GM18909 (cell line): Measurements from ENCODE around the gene VWA3A.
"Not testable (repeated sequence)": the region's sequence is repeated elsewhere in the genome, so short reads cannot be mapped to it uniquely, and the experiment has no call there.

Experiments
- ATAC-seq: cut with Tn5 transposase; IDR thresholded peaks from one replicate; pipeline ENCODE4 v1.9.1; 2021; ENCODE audit warnings: mild to moderate bottlenecking; ENCODE audit not compliant: unreplicated experiment, poor library complexity

The VWA3A gene

GRCh38 chr16:22124583-22125284 lies 32.4 kb downstream of the VWA3A start:
- ATAC-seq: no peak

GRCh38 chr16:22126037-22126558 lies 33.8 kb downstream of the VWA3A start:
- ATAC-seq: no peak

- not testable (repeated sequence) for ATAC-seq
These were observed 36.2 kb downstream of the VWA3A start for GRCh38 chr16:22128537-22128936.

- no peak for ATAC-seq
These were observed 38.2 kb downstream of the VWA3A start for GRCh38 chr16:22130528-22130927.

GRCh38 chr16:22132801-22133200 lies 40.5 kb downstream of the VWA3A start:
- ATAC-seq: no peak

GRCh38 chr16:22138482-22138881 lies 46.1 kb downstream of the VWA3A start:
- ATAC-seq: no peak

GRCh38 chr16:22139008-22139407 lies 46.7 kb downstream of the VWA3A start:
- ATAC-seq: no peak

GRCh38 chr16:22139732-22140131 lies 47.4 kb downstream of the VWA3A start:
- ATAC-seq: no peak

- no peak for ATAC-seq
These were observed 49.4 kb downstream of the VWA3A start for GRCh38 chr16:22141767-22142166.

GRCh38 chr16:22144520-22144919 lies 52.2 kb downstream of the VWA3A start:
- no peak for ATAC-seq

GRCh38 chr16:22147853-22148252 lies 55.5 kb downstream of the VWA3A start:
- ATAC-seq: no peak

- ATAC-seq: no peak
These were observed 59.1 kb downstream of the VWA3A start for GRCh38 chr16:22151246-22151998.

GRCh38 chr16:22152316-22152715 lies 60.0 kb downstream of the VWA3A start:
- no peak for ATAC-seq

GRCh38 chr16:22153078-22153477 lies 60.7 kb downstream of the VWA3A start:
- ATAC-seq: not testable (repeated sequence)

- ATAC-seq: no peak
These were observed 69.1 kb downstream of the VWA3A start for GRCh38 chr16:22161401-22161800.

- ATAC-seq: no peak
These were observed 69.8 kb downstream of the VWA3A start, which contains the start of gene SDR42E2 for GRCh38 chr16:22161999-22162655. TSS of gene SDR42E2 (plus strand) at chr16:22162506. CDS start at chr16:22165583, 3,077 bp downstream.

GRCh38 chr16:22162656-22163009 lies 70.3 kb downstream of the VWA3A start:
- ATAC-seq: no peak

- no peak for ATAC-seq
These were observed 71.5 kb downstream of the VWA3A start for GRCh38 chr16:22163806-22164205.

- ATAC-seq: no peak
These were observed 72.1 kb downstream of the VWA3A start for GRCh38 chr16:22164482-22164881.

- ATAC-seq: no peak
These were observed 73.4 kb downstream of the VWA3A start for GRCh38 chr16:22165508-22166285.
